ENCODE data around the gene RIPOR3.

DNA sequence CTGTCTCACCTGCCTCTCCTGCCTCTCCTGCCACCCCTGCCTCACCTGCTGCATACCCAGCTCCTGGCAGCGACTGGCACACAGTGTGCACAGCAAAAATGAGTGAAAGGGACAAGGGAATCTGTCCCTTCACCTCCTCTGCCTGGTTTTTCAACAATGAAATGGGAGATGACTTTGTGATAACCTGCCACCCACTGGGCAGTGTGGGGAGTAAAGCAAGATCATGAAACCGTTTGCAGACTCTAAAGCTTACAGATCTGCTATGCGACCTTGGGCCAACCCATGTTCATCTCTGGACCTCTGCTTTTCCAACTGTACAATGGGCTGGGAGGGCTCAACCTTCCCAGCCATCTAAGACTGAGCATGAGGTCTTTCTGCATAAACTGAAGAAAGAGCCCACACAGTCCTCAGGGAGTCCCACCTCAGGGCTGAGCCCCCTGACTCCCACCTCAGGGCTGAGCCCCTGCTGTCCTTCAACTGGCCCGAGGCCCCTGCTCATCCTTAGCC is 81.1 kb downstream of the RIPOR3 start:
- TF ChIP-seq, protein P1, sequence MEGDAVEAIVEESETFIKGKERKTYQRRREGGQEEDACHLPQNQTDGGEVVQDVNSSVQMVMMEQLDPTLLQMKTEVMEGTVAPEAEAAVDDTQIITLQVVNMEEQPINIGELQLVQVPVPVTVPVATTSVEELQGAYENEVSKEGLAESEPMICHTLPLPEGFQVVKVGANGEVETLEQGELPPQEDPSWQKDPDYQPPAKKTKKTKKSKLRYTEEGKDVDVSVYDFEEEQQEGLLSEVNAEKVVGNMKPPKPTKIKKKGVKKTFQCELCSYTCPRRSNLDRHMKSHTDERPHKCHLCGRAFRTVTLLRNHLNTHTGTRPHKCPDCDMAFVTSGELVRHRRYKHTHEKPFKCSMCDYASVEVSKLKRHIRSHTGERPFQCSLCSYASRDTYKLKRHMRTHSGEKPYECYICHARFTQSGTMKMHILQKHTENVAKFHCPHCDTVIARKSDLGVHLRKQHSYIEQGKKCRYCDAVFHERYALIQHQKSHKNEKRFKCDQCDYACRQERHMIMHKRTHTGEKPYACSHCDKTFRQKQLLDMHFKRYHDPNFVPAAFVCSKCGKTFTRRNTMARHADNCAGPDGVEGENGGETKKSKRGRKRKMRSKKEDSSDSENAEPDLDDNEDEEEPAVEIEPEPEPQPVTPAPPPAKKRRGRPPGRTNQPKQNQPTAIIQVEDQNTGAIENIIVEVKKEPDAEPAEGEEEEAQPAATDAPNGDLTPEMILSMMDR (IDR thresholded peaks at IDR 0.05), result no peak
- TF ChIP-seq POLR2AphosphoS5 (IDR thresholded peaks at IDR 0.05), result no peak
